Measurements from ENCODE around the gene TMEM108.

- TF ChIP-seq GATA2 (IDR thresholded peaks at IDR 0.05; ENCODE audit: low read depth, low read length) = no peak
- no peak for TF ChIP-seq GATA3 (IDR thresholded peaks at IDR 0.05; ENCODE audit: low read depth, low read length)
Observed at GRCh38 chr3:133191818-133192217, 153.6 kb downstream of the TMEM108 start.

Measured in SH-SY5Y (cell line).